Ascending aorta (tissue), 2 donors: ENCODE results near the gene ACYP2. TPM values are rescaled to one million over a fixed set of nuclear protein-coding genes. Genes with fewer than 3 reads are reported as not detected.
"Not testable (repeated sequence)": the region's sequence is repeated elsewhere in the genome, so short reads cannot be mapped to it uniquely, and the experiment has no call there.

Source experiments
- DNase-seq, 2 donors: peaks; one replicate each; pipeline ENCODE4 v3.0.0-alpha.2; 2019; ENCODE audit warnings: low spot score in 2 of 2
- H3K27ac ChIP-seq, 2 donors: fragments of 200-600 bp; sonication (generic); one replicate each; pipeline ENCODE4 v1.5.1; 2016 to 2017; ENCODE audit warnings: mild to moderate bottlenecking in 1 of 2
- H3K27me3 ChIP-seq: fragments of 200-600 bp; sonication (generic); one replicate; pipeline ENCODE4 v1.5.1; 2017
- H3K36me3 ChIP-seq, 2 donors: fragments of 200-600 bp; sonication (generic); one replicate each; pipeline ENCODE4 v1.5.1; 2016
- H3K4me1 ChIP-seq, 2 donors: fragments of 200-600 bp; sonication (generic); one replicate each; pipeline ENCODE4 v1.5.1; 2016 to 2017; ENCODE audit warnings: mild to moderate bottlenecking in 1 of 2
- H3K4me3 ChIP-seq, 2 donors: fragments of 200-600 bp; sonication (generic); one replicate each; pipeline ENCODE4 v1.5.1; 2016 to 2017; ENCODE audit warnings: mild to moderate bottlenecking in 1 of 2
- H3K9me3 ChIP-seq, 2 donors: fragments of 200-600 bp; sonication (generic); one replicate each; pipeline ENCODE4 v1.5.1; 2016
- CTCF ChIP-seq, 3 experiments: fragments of 200-600 bp in 2 of 3; fragments of 450-650 bp in 1 of 3; sonication (generic) in 2 of 3; IDR thresholded peaks; one replicate each; pipeline ENCODE4 v1.5.1; 2016 to 2019; ENCODE audit warnings: antibody characterized with exemption in 3 of 3, mild to moderate bottlenecking in 1 of 3, moderate library complexity in 1 of 3
- intact Hi-C: fragments of 100-400 bp; cut with DNase I; formaldehyde crosslinking; loops from one replicate; pipeline ENCODE4 v1.15.1; 2023
- total RNA-seq: library from RNA; depleted of rRNA; stranded (reverse); fragments of >200 nt; gene quantifications from one replicate; pipeline ENCODE4 v1.1.0, GENCODE V29; 2016

The ACYP2 gene
- total RNA-seq, 1 donor from 2014 or later = 0.96 TPM

- no peak for TF ChIP-seq CTCF (IDR thresholded peaks at IDR 0.05)
- Histone ChIP-seq H3K27ac (no peak overlapping the region), H3K4me3 (no peak overlapping the region), H3K36me3 (no peaks in the 10 kb centered on the region), H3K9me3 (no peaks in the 10 kb centered on the region), H3K27me3 (no peaks in the 10 kb centered on the region), H3K4me1 (peaks cover 0 to 6% of the 10 kb centered on the region in 2 donors)
- intact Hi-C loops = no loop called here
- no peak for DNase-seq
Observed at GRCh38 chr2:54258166-54258565, 142.8 kb downstream of the ACYP2 start.

GRCh38 chr2:54259413-54260240 is 144.2 kb downstream of the ACYP2 start:
- H3K36me3 ChIP-seq = no peaks in the 10 kb centered on the region
- no peaks in the 10 kb centered on the region for H3K27me3 ChIP-seq
- intact Hi-C loops = no loop called here
- peaks cover 0 to 6% of the 10 kb centered on the region in 2 donors for H3K4me1 ChIP-seq
- TF ChIP-seq CTCF (IDR thresholded peaks at IDR 0.05) = no peak
- H3K4me3 ChIP-seq = no peak overlapping the region
- no peak overlapping the region for H3K27ac ChIP-seq
- DNase-seq = no peak
- no peaks in the 10 kb centered on the region for H3K9me3 ChIP-seq

- no peak for TF ChIP-seq CTCF (IDR thresholded peaks at IDR 0.05)
- DNase-seq = no peak
- Histone ChIP-seq H3K27me3 (no peaks in the 10 kb centered on the region), H3K36me3 (no peaks in the 10 kb centered on the region), H3K27ac (no peak overlapping the region), H3K4me3 (no peak overlapping the region), H3K9me3 (no peaks in the 10 kb centered on the region), H3K4me1 (peaks cover 0 to 6% of the 10 kb centered on the region in 2 donors)
- intact Hi-C loops = no loop called here
Observed at GRCh38 chr2:54260241-54260595, 144.8 kb downstream of the ACYP2 start.

- intact Hi-C loops = no loop called here
- H3K9me3 ChIP-seq = no peaks in the 10 kb centered on the region
- H3K4me1 ChIP-seq = peaks cover 0 to 6% of the 10 kb centered on the region in 2 donors
- H3K36me3 ChIP-seq = no peaks in the 10 kb centered on the region
- TF ChIP-seq CTCF (IDR thresholded peaks at IDR 0.05) = no peak
- DNase-seq = no peak
- H3K4me3 ChIP-seq = no peak overlapping the region
- H3K27ac ChIP-seq = peak overlapping the region; percentile 53 to 57
- no peaks in the 10 kb centered on the region for H3K27me3 ChIP-seq
Observed at GRCh38 chr2:54261537-54261936, 146.1 kb downstream of the ACYP2 start.

GRCh38 chr2:54262015-54262765 is 146.8 kb downstream of the ACYP2 start:
- peak overlapping the region; percentile 53 to 57 for H3K27ac ChIP-seq
- H3K9me3 ChIP-seq = no peaks in the 10 kb centered on the region
- H3K4me3 ChIP-seq = no peak overlapping the region
- TF ChIP-seq CTCF (IDR thresholded peaks at IDR 0.05) = no peak
- no peaks in the 10 kb centered on the region for H3K36me3 ChIP-seq
- H3K27me3 ChIP-seq = no peaks in the 10 kb centered on the region
- peaks cover 0 to 6% of the 10 kb centered on the region in 2 donors for H3K4me1 ChIP-seq
- intact Hi-C loops = no loop called here
- DNase-seq = no peak

- intact Hi-C loops, H3K36me3 ChIP-seq, H3K4me3 ChIP-seq, H3K27me3 ChIP-seq, DNase-seq, H3K4me1 ChIP-seq, H3K9me3 ChIP-seq, H3K27ac ChIP-seq: not testable (repeated sequence)
Observed at GRCh38 chr2:54265081-54265480, 149.7 kb downstream of the ACYP2 start.
